Measurements from ENCODE around the gene INPP5E.

INPP5E gene, protein sequence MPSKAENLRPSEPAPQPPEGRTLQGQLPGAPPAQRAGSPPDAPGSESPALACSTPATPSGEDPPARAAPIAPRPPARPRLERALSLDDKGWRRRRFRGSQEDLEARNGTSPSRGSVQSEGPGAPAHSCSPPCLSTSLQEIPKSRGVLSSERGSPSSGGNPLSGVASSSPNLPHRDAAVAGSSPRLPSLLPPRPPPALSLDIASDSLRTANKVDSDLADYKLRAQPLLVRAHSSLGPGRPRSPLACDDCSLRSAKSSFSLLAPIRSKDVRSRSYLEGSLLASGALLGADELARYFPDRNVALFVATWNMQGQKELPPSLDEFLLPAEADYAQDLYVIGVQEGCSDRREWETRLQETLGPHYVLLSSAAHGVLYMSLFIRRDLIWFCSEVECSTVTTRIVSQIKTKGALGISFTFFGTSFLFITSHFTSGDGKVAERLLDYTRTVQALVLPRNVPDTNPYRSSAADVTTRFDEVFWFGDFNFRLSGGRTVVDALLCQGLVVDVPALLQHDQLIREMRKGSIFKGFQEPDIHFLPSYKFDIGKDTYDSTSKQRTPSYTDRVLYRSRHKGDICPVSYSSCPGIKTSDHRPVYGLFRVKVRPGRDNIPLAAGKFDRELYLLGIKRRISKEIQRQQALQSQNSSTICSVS

GRCh38 chr9:136439481-136440408 is at the start of gene INPP5E:
TSS of gene INPP5E (minus strand) at chr9:136439845. CDS start at chr9:136439419, 426 bp downstream.
- peak; percentile 26 for TF ChIP-seq CTCF (IDR thresholded peaks at IDR 0.05; ENCODE audit: low read length, missing control alignments)
- peak; percentile 70 for DNase-seq (ENCODE audit: low read depth)
- peak within 1 kb of the TSS; percentile 62 for H3K4me3 ChIP-seq (replicated peaks; ENCODE audit: low read depth, low read length)

GRCh38 chr9:136488247-136489214 is 48.9 kb upstream of the INPP5E start:
- peak; percentile 36 for DNase-seq (ENCODE audit: low read depth)
- H3K4me3 ChIP-seq (replicated peaks; ENCODE audit: low read depth, low read length) = no peak overlapping the region
- peak; percentile 87 for TF ChIP-seq CTCF (IDR thresholded peaks at IDR 0.05; ENCODE audit: low read length, missing control alignments)

GRCh38 chr9:136487672-136488071 is 48.0 kb upstream of the INPP5E start:
- H3K4me3 ChIP-seq (replicated peaks; ENCODE audit: low read depth, low read length) = no peak overlapping the region

GRCh38 chr9:136486823-136487620 is 47.4 kb upstream of the INPP5E start:
- TF ChIP-seq CTCF (IDR thresholded peaks at IDR 0.05; ENCODE audit: low read length, missing control alignments) = no peak
- no peak overlapping the region for H3K4me3 ChIP-seq (replicated peaks; ENCODE audit: low read depth, low read length)
- no peak for DNase-seq (ENCODE audit: low read depth)

More at GRCh38 chr9:136487672-136488071, 48.0 kb upstream of the INPP5E start:
- no peak for DNase-seq (ENCODE audit: low read depth)
- no peak for TF ChIP-seq CTCF (IDR thresholded peaks at IDR 0.05; ENCODE audit: low read length, missing control alignments)

DNA sequence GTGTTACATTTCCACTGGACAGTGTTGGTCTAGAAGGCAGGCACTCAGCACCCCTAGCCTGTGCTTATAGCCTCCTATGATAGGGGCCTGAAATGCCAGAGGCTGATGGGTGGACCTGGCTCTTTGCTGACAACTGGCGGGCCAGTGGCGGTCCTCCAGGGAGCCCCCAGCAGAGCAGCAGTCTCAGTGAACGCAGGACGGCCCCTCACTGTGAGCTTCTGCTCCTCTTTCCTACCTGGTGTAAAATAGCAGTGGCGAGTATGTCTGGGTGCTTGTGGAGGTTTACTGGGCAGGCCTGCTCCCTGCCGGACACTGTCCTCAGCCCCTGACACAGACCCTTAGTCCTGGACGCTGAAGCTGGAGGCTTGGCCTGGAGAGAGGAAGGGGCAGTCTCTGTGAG is 46.5 kb upstream of the INPP5E start:
- no peak for DNase-seq (ENCODE audit: low read depth)
- TF ChIP-seq CTCF (IDR thresholded peaks at IDR 0.05; ENCODE audit: low read length, missing control alignments) = no peak
- no peak overlapping the region for H3K4me3 ChIP-seq (replicated peaks; ENCODE audit: low read depth, low read length)

Data from fibroblast of pulmonary artery (primary cell).